Fibroblast of lung (primary cell): Measurements from ENCODE around the gene MYEF2.

Experiments
- CTCF ChIP-seq, 2 donors: IDR thresholded peaks in 1 of 2; conservative IDR thresholded peaks in 1 of 2; 1 replicate in 1 of 2; 2 replicates in 1 of 2; pipeline ENCODE4 v1.5.1; 2011 to 2012; ENCODE audit warnings: low read length in 2 of 2, control low read depth in 1 of 2, inconsistent platforms in 1 of 2, low read depth in 1 of 2, mild to moderate bottlenecking in 1 of 2
- EZH2 ChIP-seq: IDR thresholded peaks from 2 replicates; pipeline ENCODE4 v1.5.1; 2012; ENCODE audit warnings: low read length, control low read depth, mild to moderate bottlenecking; ENCODE audit errors: missing control alignments

DNA sequence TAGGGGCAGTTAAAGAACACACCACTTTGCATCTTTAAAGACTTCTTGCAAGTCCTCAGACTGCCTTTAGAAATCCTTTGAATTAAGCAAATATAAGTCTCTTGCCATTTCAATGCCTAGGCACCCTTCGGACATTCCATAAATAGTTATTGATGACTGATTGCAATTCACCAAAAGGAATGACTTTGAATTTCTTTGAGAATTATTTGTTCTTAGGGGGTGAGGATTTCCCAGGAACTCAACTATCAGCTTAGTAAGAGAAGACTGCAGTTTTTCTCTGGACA is 495 bp upstream of the MYEF2 start:
- TF ChIP-seq CTCF (conservative IDR thresholded peaks at IDR 0.05 in 1 of 2, IDR thresholded peaks at IDR 0.05 in 1 of 2; ENCODE audit: low read depth in 1 of 2, low read length in 2 of 2) (no peak), EZH2 (no peak)
